HG03457 (cell line): Measurements from ENCODE around the gene EPM2AIP1.
A peak's percentile ranks its signal among the peaks of the same experiment; 100 is the strongest.
"Not testable (repeated sequence)": the region's sequence is repeated elsewhere in the genome, so short reads cannot be mapped to it uniquely, and the experiment has no call there.

Source experiments
- ATAC-seq: cut with Tn5 transposase; IDR thresholded peaks from one replicate; pipeline ENCODE4 v1.9.1; 2021; ENCODE audit warnings: moderate number of reproducible peaks; ENCODE audit not compliant: unreplicated experiment

Gene EPM2AIP1

GRCh38 chr3:36954452-36955134 is 38.3 kb downstream of the EPM2AIP1 start:
- ATAC-seq = no peak

DNA sequence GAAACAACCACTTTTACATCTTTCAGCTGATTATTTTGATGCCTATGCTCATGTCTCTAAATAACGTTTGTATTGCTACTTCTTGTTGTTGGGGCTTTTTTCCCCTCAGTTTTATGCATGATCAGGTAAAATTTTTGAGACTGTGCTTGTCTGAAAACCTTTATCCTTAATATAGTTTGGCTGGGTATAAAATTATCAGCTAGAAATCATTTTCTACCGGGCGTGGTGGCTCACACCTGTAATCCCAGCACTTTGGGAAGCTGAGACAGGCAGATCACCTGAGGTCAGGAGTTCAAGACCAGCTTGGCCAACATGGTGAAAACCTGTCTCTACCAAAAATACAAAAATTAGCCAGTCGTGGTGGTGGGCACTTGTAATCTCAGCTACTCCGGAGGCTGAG is 45.1 kb downstream of the EPM2AIP1 start:
- not testable (repeated sequence) for ATAC-seq

DNA sequence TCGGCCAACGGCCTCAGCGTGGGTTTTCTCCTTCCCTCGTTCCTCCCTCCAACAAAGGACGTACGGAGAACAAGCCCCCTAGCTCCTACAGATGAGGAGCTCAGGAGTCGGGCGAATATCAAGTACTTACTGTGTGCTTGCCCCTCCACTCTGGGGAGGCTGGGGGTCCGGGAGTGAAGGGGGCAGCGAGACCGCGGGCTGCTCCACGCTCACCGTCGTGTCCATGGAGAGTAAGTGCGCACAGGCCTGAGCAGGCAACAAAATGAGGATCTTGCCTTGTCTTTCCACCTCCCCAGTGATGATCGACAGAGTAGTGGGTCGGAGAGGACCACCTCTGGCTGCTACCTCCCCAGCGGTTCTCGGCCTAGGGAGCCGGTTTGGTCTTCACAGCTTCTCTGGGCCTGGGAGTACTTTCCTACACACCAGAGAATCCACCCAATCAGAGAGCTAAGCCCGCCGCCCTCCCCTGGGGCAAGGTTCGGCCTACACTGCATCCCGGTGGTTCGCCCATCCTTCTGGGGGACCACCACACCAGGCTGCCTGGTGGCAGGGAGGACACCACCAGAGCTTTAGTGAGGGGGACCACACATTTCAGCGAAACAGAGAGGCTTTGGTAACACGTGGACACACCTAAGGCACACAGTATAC is 47.5 kb downstream of the EPM2AIP1 start:
- no peak for ATAC-seq

DNA sequence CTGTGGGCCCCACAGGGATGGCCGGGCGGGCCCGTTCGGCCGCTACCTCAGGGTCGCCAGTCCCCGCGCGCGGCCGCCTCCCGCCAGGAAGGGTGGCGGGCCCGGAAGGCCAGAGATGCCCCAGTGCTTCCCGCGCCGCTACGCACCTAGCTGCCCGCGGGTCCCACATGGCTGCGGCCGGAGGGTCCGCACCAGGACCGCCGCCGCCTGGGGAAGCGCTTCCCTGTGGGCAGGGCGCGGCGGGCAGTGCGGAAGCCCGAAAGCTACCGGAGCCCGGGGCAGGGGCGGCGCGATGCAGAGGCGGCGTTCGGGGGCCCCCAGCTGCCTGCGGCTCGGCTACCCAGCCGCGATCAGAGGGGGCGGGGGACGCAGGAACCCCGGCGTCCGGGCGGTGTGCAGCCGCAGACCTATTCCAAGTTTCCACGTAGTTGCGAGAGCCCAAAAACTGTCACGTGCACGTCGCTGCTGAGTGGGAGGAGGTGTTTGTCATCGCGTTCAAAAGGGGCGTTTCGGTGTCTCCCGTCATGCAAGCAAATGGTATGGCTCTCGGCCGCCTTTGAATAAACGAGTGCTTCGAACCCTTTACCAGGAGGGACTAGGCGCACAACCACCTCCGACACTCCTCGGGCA is 48.2 kb downstream of the EPM2AIP1 start, which contains the start of gene TRANK1:
TRANK1 (minus strand) TSS at position 414 of the 630 bp plus-strand sequence; CDS start at position 169, 245 bp downstream.
- ATAC-seq = peak; percentile 50

DNA sequence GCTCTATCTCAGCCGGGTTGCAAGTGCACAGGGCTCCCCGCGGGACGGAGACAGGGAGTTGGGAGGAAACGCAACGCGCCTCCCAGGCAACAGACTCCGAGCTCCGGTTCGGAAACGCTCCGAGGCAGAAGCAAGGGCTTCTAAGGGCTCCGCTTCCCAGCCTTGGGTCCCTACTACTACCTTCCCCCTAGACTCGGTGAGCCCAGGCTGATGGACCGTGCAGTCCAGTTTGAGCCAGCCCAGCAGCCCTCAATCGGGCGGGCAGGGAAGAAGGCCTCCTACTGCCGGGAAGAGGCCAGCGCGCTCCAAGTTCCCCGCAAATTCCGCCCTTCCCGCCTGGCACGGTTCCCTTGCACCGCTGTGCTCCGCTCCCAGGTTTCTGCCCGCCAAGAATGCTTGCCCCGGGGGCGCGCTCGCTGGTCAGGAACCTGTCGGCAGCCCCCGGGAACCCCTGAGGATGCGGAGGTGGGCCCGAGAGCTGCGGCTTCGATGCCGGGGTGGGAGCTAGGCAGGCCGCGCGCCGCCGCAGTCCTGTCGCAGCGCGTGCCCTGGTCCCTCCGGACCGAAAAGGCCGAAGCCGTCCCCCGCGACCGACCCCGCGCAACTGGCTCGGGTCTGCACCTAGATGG is 48.8 kb downstream of the EPM2AIP1 start:
- ATAC-seq = peak; percentile 38

DNA sequence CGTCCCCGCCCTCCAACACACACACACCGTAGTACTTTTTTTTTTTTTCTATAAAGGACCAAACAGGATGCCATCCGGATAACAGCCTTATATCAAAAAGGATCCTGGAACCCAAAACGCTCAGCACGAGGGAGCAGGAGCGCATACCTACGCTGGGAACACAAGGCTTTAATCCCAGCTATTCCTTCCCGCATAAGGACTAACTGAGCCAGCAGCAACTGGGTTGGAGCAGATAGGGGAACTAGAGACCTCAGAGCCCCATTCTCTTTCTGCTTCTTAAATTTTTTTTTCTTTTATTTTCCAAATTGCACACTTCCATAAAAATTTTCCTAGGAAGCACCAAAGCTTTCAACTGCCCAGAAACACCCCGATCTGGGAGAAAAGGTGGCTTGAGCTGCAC is 49.3 kb downstream of the EPM2AIP1 start:
- no peak for ATAC-seq

DNA sequence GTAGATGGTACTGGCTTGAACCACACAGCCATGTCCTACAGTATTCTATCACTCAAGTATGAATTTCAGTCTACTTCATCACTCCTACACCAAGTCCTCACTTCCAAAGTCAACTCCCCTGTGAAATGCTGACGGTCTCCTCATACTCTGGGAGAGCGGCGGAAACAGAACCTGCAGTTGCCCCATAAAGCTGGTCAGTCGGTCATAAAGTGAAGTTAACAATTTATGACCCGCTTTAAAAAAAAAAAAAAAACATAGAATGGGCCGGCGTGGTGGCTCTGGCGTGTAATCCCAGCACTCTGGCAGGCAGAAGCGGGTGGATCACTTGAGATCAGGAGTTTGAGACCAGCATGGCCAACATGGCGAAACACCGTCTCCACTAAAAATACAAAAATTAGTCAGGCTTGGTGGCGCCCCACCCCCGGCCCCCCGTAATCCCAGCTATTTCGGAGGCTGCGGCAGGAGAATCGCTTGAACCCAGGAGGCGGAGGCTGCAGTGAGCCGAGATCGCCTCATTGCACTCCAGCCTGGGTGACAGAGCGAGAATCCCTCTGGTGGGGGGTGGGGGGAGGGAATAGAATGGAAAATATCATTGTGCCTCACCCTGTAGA is 50.2 kb downstream of the EPM2AIP1 start:
- ATAC-seq = no peak

DNA sequence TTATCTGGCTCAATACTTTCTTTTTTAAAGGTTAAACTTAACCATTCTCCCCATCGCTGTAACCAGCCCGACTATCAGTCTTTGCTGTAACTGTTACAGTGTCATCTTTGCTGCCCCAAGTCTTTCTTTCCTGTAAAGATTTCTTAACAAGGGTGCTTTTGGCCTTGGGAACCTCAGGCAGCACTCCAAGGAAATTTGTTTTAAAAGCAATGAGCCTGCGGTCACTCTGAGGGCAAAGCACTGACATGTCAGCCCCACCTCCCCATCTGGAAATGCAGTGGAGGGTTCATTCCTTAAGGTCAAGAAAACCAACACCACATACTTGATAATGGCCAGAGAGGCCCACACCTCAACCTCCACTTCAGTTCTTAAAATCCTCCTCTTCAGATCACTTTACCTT is 51.3 kb downstream of the EPM2AIP1 start:
- no peak for ATAC-seq

- ATAC-seq = no peak
Measured at GRCh38 chr3:36941162-36941561, 51.8 kb downstream of the EPM2AIP1 start.

- no peak for ATAC-seq
Measured at GRCh38 chr3:36937492-36937891, 55.4 kb downstream of the EPM2AIP1 start.
